ENCODE results near the gene ATP6V0A1.
A peak's percentile ranks its signal among the peaks of the same experiment; 100 is the strongest.

Gene ATP6V0A1

DNA sequence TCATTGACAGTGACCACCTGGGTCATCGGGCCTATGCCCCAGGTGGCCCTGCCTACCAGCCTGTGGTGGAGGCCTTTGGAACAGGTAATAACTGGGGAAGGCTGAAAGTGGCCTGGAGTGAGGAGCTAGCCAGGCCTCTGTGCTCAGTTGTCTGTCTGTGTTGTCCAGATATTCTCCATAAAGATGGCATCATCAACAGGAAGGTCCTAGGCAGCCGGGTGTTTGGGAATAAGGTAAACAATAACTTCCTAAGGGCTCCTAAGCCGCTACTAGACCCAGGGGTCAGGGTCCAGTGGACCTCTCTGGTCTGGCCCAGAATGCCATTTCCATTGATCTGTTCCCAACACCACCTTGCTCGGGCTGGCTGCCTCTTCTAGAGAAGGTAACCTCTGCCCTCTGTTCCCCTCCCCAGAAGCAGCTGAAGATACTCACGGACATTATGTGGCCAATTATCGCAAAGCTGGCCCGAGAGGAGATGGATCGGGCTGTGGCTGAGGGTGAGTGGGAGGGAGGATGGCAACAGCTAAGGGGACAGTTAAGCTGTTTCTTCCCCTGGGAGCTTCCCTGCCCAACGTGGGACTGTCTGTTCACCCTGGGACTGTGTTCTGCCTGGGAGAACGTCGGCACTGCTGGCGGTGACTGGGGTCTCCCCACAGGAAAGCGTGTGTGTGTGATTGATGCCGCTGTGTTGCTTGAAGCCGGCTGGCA is 106.3 kb downstream of the ATP6V0A1 start:
- no peak for DNase-seq

- no peak for DNase-seq
Measured at GRCh38 chr17:42565523-42566214, 107.0 kb downstream of the ATP6V0A1 start.

DNA sequence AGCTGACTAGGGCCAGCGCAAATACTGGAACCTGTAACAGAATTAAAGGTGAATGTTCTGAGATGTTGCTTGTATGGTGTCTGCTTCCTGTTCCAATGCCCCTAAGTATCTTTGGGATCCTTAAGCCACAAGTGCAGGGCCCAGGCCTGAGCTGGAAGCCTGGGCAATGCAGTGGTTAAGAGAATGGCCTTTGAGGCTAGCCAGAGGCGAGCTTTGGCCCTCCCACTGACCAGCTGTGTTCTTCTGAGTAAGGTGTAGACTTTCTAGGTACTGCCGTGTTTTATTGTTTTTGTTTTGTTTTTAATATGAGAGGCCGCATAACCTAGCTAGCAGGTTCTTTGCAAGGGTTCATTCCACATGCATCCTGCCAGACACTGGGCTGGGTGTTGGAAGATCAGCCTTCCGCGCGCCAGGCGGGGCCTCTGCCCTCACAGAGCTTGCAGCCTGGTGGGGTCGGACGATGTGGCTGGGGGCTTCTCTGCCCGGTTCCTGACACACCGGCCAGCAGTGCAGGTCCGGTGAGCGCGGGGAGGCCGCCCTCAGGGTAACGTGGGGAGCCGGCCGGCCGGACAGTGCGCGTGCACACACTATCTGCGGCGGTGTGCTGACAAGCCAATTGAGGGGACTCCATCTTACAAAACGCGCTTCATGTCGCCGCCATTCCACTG is 107.7 kb downstream of the ATP6V0A1 start:
- no peak for DNase-seq

- peak; percentile 89 for DNase-seq
Measured at GRCh38 chr17:42566883-42567573, 108.3 kb downstream of the ATP6V0A1 start, which contains the start of gene MLX. TSS of gene MLX (plus strand) at chr17:42567100. CDS start at chr17:42567125, 25 bp downstream.

DNA sequence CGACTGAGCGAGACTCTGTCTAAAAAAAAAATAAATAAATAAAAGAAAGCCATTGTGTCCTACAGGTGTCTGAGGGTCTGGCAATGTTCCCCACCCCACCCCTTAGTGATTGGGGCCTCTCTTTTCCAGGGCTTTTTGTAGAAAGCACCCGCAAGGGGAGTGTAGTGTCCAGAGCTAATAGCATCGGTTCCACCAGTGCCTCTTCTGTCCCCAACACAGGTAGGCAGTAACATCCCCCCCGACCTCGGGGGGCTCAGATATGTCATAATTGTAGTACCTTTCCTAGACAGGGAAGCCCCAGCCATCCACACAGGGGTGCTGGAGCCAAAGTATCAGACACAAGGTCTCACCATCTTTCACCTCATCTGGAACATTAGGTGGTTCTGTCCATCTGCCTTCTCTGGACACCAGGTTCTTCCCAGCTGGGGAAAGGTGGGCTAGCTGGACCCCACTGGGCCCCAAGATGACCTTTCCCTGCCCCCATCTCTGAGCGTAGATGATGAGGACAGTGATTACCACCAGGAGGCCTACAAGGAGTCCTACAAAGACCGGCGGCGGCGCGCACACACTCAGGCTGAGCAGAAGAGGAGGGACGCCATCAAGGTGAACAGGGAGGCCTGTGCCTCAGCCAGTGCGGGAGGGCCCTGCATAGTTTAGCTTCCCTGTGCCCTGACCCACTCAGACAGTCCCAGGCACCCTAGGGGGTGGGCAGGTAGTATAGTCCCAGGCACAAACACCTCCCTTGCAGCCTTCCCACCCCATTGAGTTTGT is 109.8 kb downstream of the ATP6V0A1 start:
- no peak for DNase-seq

DNA sequence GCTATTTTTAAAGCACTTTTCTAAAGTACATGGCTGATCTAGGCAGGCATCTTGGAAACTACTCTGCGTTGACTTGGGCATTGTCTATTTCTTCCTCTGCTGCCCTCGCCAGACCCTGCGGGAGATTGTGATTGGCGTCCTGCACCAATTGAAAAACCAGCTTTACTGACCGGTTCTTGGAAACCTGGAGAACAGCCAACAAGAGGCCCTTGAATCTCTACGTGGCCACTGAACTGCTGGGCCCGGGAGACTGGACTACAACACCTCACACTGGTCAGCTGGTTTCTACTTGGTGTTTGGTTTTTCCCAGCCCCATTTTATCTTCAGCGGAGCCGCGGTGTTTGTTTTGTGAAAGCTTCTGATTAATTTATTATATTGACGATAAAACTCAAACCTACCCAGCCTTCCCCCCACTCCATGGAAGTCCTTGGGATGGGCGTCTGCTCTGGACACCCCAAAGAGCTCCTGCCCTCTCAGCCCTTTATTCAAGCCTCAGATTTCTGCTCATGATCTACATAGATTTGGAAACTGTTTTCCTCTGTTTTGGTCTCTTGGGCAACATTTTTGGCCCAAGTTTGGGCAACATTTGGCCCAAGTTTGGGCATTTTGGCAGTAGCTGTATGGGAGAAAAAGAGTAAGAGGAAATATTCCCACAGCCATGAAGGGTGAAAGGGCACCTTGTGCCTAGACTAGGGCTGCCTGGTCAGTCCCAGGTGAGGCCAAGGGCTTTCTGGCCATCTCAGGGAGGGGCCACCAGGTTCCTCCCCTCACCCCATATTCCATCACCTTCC is 113.0 kb downstream of the ATP6V0A1 start:
- DNase-seq = no peak

All from fibroblast of skin of right quadriceps (primary cell).